Lower lobe of right lung (tissue), 2 donors: ENCODE results near the gene RELT. TPM values are rescaled to one million over a fixed set of nuclear protein-coding genes. Genes with fewer than 3 reads are reported as not detected.

ENCODE experiments used
- ATAC-seq, 2 donors: fragments of 200-7000 bp; cut with Tn5 transposase; one replicate each; pipeline ENCODE4 v1.9.1; 2020 to 2022; ENCODE audit warnings: mild to moderate bottlenecking in 2 of 2, moderate library complexity in 2 of 2
- DNase-seq: peaks from one replicate; pipeline ENCODE4 v3.0.0-alpha.2; 2020
- H3K27ac ChIP-seq: fragments of 200-600 bp; one replicate; pipeline ENCODE4 v1.8.0; 2022
- H3K27me3 ChIP-seq: fragments of 200-600 bp; one replicate; pipeline ENCODE4 v1.8.0; 2022; ENCODE audit warnings: low read depth
- H3K36me3 ChIP-seq: fragments of 200-600 bp; one replicate; pipeline ENCODE4 v1.8.0; 2022; ENCODE audit warnings: mild to moderate bottlenecking
- H3K4me1 ChIP-seq: fragments of 200-600 bp; one replicate; pipeline ENCODE4 v1.8.0; 2022
- H3K4me3 ChIP-seq: fragments of 200-600 bp; one replicate; pipeline ENCODE4 v1.8.0; 2022; ENCODE audit warnings: mild to moderate bottlenecking
- H3K9me3 ChIP-seq: fragments of 200-600 bp; one replicate; pipeline ENCODE4 v1.8.0; 2022
- intact Hi-C: fragments of 100-400 bp; cut with DNase I; formaldehyde crosslinking; loops from one replicate; pipeline ENCODE4 v1.11.0; 2022
- total RNA-seq: library from RNA; stranded (reverse); fragmentation: NEBNext Ultra II Directional; extraction: Animal tissue kit (Norgen Biotek cat#: 25700); gene quantifications from one replicate; pipeline ENCODE4 v1.2.1, GENCODE V29; 2021
- TF ChIP-seq, protein P1 (sequence below): fragments of 200-600 bp; IDR thresholded peaks from one replicate; pipeline ENCODE4 v1.8.0; 2022; ENCODE audit warnings: antibody characterized with exemption, mild to moderate bottlenecking
- donor health status: DM: no; HTN: yes; CAD: no; lungs with severe emphysema.

Gene RELT
- total RNA-seq, 1 donor from 2014 or later: 15.4 TPM

DNA sequence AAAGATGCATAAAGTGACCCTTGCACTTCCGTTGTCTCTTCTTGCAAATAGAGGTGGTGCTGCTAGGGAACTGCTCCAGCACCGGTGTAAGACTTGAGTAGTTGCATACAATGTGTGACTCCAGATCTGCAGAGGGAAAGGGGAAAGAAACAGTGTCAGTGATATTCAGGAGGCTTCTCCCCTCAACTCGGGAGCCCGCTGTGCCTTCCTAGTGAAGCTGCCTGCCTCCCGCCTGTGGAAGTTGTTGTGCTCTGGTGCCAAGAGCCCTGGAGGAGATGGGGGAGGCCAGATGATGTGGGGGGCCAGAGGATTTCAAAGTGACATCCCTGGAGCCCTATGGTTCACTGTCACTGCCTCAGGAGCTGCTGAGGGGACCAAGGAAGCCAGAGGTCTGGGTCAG, 30.4 kb downstream of the RELT start:
- peaks cover 10% of the 10 kb centered on the region for H3K4me1 ChIP-seq
- DNase-seq: no peak
- TF ChIP-seq, protein P1, sequence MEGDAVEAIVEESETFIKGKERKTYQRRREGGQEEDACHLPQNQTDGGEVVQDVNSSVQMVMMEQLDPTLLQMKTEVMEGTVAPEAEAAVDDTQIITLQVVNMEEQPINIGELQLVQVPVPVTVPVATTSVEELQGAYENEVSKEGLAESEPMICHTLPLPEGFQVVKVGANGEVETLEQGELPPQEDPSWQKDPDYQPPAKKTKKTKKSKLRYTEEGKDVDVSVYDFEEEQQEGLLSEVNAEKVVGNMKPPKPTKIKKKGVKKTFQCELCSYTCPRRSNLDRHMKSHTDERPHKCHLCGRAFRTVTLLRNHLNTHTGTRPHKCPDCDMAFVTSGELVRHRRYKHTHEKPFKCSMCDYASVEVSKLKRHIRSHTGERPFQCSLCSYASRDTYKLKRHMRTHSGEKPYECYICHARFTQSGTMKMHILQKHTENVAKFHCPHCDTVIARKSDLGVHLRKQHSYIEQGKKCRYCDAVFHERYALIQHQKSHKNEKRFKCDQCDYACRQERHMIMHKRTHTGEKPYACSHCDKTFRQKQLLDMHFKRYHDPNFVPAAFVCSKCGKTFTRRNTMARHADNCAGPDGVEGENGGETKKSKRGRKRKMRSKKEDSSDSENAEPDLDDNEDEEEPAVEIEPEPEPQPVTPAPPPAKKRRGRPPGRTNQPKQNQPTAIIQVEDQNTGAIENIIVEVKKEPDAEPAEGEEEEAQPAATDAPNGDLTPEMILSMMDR: no peak
- H3K27me3 ChIP-seq: no peaks in the 10 kb centered on the region
- no peak overlapping the region for H3K27ac ChIP-seq
- peaks cover 63% of the 10 kb centered on the region for H3K36me3 ChIP-seq
- intact Hi-C loops: no loop called here
- H3K9me3 ChIP-seq: no peaks in the 10 kb centered on the region
- no peak overlapping the region for H3K4me3 ChIP-seq
- ATAC-seq: no peak

DNA sequence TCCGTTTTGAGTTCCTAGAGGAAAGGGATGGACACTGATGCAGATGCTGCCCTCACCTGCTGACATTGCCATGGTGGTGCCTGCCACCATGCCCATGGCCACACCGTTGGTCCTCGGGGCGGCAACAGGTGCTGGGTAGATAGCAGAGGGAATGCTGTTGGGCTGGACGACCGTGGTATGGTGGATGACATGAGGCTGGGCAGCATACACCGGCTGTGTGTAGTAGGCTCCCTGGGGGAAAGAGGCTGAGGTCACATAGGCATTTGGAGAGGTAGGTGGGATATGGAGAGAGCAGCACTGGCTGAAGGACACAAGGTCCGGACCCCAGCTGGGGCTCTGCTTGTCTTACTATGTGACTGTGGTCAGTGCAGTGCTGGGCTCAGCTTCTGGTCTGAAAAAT, 33.2 kb downstream of the RELT start:
- ATAC-seq (no peak), DNase-seq (no peak)
- Histone ChIP-seq H3K4me1 (peaks cover 10% of the 10 kb centered on the region), H3K9me3 (no peaks in the 10 kb centered on the region), H3K27me3 (no peaks in the 10 kb centered on the region), H3K4me3 (no peak overlapping the region), H3K36me3 (peaks cover 65% of the 10 kb centered on the region), H3K27ac (no peak overlapping the region)
- intact Hi-C loops: no loop called here
- TF ChIP-seq, protein P1: no peak

DNA sequence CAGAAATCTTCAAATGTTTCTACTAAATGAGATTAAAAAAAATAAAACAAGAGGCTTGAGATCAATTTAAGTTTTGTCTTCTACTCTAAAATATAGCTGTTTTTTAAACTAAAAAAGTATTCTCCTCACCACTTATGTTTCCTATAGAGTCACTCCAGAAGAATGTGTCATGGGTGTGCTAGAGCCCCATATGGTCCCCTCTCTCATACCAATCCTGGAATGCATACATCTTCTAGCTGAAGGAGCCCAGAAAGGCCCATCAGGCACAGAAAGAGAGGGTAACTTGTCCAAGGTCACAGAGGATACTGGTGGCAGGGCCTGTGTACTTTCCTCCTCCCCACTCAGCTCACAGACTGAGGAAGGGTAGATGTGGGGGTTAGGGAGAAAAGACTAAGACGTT, 34.4 kb downstream of the RELT start:
- DNase-seq (no peak), ATAC-seq (no peak)
- H3K27me3 ChIP-seq: no peaks in the 10 kb centered on the region
- no peak overlapping the region for H3K4me3 ChIP-seq
- intact Hi-C loops: no loop called here
- TF ChIP-seq, protein P1: no peak
- peaks cover 21% of the 10 kb centered on the region for H3K4me1 ChIP-seq
- no peak overlapping the region for H3K27ac ChIP-seq
- peaks cover 54% of the 10 kb centered on the region for H3K36me3 ChIP-seq
- H3K9me3 ChIP-seq: no peaks in the 10 kb centered on the region

DNA sequence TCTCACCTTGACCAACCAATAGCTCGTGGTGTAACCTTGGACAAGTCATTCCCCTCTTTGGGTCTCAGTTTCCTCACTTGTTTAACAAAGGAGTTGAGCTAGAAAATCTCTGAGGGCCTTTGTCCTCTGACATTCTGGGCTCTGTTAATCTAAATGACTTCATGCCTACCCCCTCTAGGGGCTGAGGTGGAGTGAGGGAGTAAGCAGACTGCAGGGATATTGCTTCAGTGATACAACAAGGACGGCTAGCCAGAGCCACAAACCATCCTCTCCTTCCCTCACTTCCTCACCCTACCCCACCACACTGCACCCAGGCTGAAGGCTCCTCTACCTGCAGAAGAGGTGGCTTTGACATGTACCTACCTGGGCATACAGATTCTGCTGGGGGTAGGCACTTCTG, 34.8 kb downstream of the RELT start:
- Histone ChIP-seq H3K36me3 (peaks cover 51% of the 10 kb centered on the region), H3K27ac (no peak overlapping the region), H3K4me3 (no peak overlapping the region), H3K4me1 (peaks cover 21% of the 10 kb centered on the region), H3K27me3 (no peaks in the 10 kb centered on the region), H3K9me3 (no peaks in the 10 kb centered on the region)
- TF ChIP-seq, protein P1: no peak
- ATAC-seq: no peak
- no peak for DNase-seq
- intact Hi-C loops: no loop called here

DNA sequence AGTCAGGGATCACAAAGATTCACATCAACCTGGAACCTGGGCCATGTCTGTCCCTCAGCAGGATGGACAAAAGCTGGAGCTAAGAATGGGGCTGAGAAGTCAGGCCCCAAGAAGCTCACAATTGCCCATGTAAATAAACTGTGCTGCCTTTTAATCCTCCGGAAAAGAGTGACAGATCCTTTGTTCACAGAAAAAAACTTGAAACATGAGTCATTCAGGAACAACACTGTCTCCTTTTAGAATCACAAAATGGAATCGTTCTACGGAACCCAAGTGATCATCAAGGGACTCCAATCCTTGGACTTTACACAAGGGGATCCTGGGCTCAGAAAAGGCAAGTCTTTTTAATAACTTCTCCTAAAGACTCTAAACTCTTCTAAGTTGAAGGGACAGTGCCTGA, 36.1 kb downstream of the RELT start:
- Histone ChIP-seq H3K27ac (no peak overlapping the region), H3K4me3 (no peak overlapping the region), H3K9me3 (no peaks in the 10 kb centered on the region), H3K36me3 (peaks cover 39% of the 10 kb centered on the region), H3K4me1 (peaks cover 21% of the 10 kb centered on the region), H3K27me3 (no peaks in the 10 kb centered on the region)
- TF ChIP-seq, protein P1: no peak
- intact Hi-C loops: no loop called here
- ATAC-seq (no peak), DNase-seq (no peak)

DNA sequence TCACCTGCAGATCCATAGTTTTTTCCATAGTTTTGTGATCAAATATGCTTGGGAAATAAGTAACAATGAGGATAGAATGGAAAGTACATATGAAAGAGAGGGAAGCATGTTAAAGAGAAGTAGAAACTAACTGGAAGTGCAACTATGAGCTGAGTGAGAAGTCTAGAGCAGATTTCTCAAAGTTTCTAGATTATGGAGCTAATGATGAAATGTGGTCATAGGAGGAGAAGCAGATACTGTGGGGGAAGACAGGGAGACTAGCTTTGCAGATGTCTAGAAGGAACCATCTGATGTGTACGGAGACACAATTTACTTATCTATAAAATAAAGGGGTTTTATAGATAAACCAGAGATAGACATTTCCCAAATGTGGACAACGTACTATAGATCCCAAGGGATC, 37.1 kb downstream of the RELT start:
- H3K27me3 ChIP-seq: no peaks in the 10 kb centered on the region
- DNase-seq (no peak), ATAC-seq (peak; percentile 37 to 47)
- no peak overlapping the region for H3K4me3 ChIP-seq
- TF ChIP-seq, protein P1: no peak
- peaks cover 35% of the 10 kb centered on the region for H3K36me3 ChIP-seq
- H3K9me3 ChIP-seq: no peaks in the 10 kb centered on the region
- peaks cover 21% of the 10 kb centered on the region for H3K4me1 ChIP-seq
- intact Hi-C loops: no loop called here
- no peak overlapping the region for H3K27ac ChIP-seq
